Activated CD4-positive, alpha-beta T cell treated with anti-CD3 and anti-CD28 coated beads, Interleukin-2, amount 10 ng/mL, durations not matched to agents 24 days and 14 days (primary cell): ENCODE data around the gene GDF7. TPM values are rescaled to one million over a fixed set of nuclear protein-coding genes. Genes with fewer than 3 reads are reported as not detected.

Experiments used
- DNase-seq: peaks from one replicate; pipeline ENCODE4 v3.0.0; 2022
- H3K27ac Mint-ChIP-seq: one replicate; pipeline ENCODE4 v1.8.0; 2022; ENCODE audit warnings: mild to moderate bottlenecking, mixed read lengths
- H3K27me3 Mint-ChIP-seq: one replicate; pipeline ENCODE4 v1.8.0; 2022; ENCODE audit warnings: mixed read lengths
- H3K36me3 Mint-ChIP-seq: one replicate; pipeline ENCODE4 v1.8.0; 2022; ENCODE audit warnings: low read depth, mild to moderate bottlenecking, mixed read lengths
- H3K4me1 Mint-ChIP-seq: one replicate; pipeline ENCODE4 v1.8.0; 2021; ENCODE audit warnings: mixed read lengths
- H3K4me3 Mint-ChIP-seq: one replicate; pipeline ENCODE4 v1.8.0; 2022; ENCODE audit warnings: mild to moderate bottlenecking, moderate library complexity, mixed read lengths
- H3K9me3 Mint-ChIP-seq: one replicate; pipeline ENCODE4 v1.8.0; 2021; ENCODE audit warnings: mixed read lengths
- intact Hi-C: fragments of 100-400 bp; cut with micrococcal nuclease; formaldehyde crosslinking; loops from one replicate; pipeline ENCODE4 v1.15.1; 2023
- total RNA-seq: library from RNA; stranded (reverse); gene quantifications from 2 replicates; pipeline ENCODE4 v1.2.3, GENCODE V29; 2022

GDF7 gene
- total RNA-seq, 1 donor from 2014 or later: 0.26 TPM

- Mint-ChIP-seq H3K36me3 (peaks cover 6% of the 10 kb centered on the region), H3K27me3 (no peaks in the 10 kb centered on the region), H3K4me3 (no peak overlapping the region), H3K4me1 (no peaks in the 10 kb centered on the region), H3K27ac (no peak overlapping the region), H3K9me3 (no peaks in the 10 kb centered on the region)
- intact Hi-C loops: no loop called here
- no peak for DNase-seq
These were observed 42.6 kb upstream of the GDF7 start for GRCh38 chr2:20624156-20624883.

- H3K27ac Mint-ChIP-seq: no peak overlapping the region
- H3K9me3 Mint-ChIP-seq: no peaks in the 10 kb centered on the region
- H3K4me1 Mint-ChIP-seq: no peaks in the 10 kb centered on the region
- no peak for DNase-seq
- no peak overlapping the region for H3K4me3 Mint-ChIP-seq
- intact Hi-C loops: no loop called here
- H3K36me3 Mint-ChIP-seq: peaks cover 6% of the 10 kb centered on the region
- H3K27me3 Mint-ChIP-seq: no peaks in the 10 kb centered on the region
These were observed 42.0 kb upstream of the GDF7 start for GRCh38 chr2:20624884-20625485.

- intact Hi-C loops: no loop called here
- no peaks in the 10 kb centered on the region for H3K9me3 Mint-ChIP-seq
- no peaks in the 10 kb centered on the region for H3K4me1 Mint-ChIP-seq
- no peaks in the 10 kb centered on the region for H3K27me3 Mint-ChIP-seq
- peaks cover 1% of the 10 kb centered on the region for H3K36me3 Mint-ChIP-seq
- H3K27ac Mint-ChIP-seq: no peak overlapping the region
- no peak for DNase-seq
- no peak overlapping the region for H3K4me3 Mint-ChIP-seq
These were observed 41.2 kb upstream of the GDF7 start for GRCh38 chr2:20625491-20626391.

- no peaks in the 10 kb centered on the region for H3K9me3 Mint-ChIP-seq
- DNase-seq: no peak
- H3K36me3 Mint-ChIP-seq: no peaks in the 10 kb centered on the region
- no peaks in the 10 kb centered on the region for H3K4me1 Mint-ChIP-seq
- no peak overlapping the region for H3K27ac Mint-ChIP-seq
- no peaks in the 10 kb centered on the region for H3K27me3 Mint-ChIP-seq
- no peak overlapping the region for H3K4me3 Mint-ChIP-seq
- intact Hi-C loops: no loop called here
These were observed 40.6 kb upstream of the GDF7 start for GRCh38 chr2:20626392-20626697.

GRCh38 chr2:20626698-20627513 lies 40.0 kb upstream of the GDF7 start:
- Mint-ChIP-seq H3K4me3 (no peak overlapping the region), H3K9me3 (no peaks in the 10 kb centered on the region), H3K36me3 (no peaks in the 10 kb centered on the region), H3K27ac (no peak overlapping the region), H3K27me3 (no peaks in the 10 kb centered on the region), H3K4me1 (no peaks in the 10 kb centered on the region)
- intact Hi-C loops: no loop called here
- no peak for DNase-seq

- no peaks in the 10 kb centered on the region for H3K4me1 Mint-ChIP-seq
- DNase-seq: no peak
- no peaks in the 10 kb centered on the region for H3K9me3 Mint-ChIP-seq
- intact Hi-C loops: no loop called here
- no peak overlapping the region for H3K4me3 Mint-ChIP-seq
- H3K27me3 Mint-ChIP-seq: no peaks in the 10 kb centered on the region
- no peak overlapping the region for H3K27ac Mint-ChIP-seq
- H3K36me3 Mint-ChIP-seq: no peaks in the 10 kb centered on the region
These were observed 39.1 kb upstream of the GDF7 start for GRCh38 chr2:20627712-20628380.

- H3K27me3 Mint-ChIP-seq: no peaks in the 10 kb centered on the region
- H3K9me3 Mint-ChIP-seq: no peaks in the 10 kb centered on the region
- no peaks in the 10 kb centered on the region for H3K36me3 Mint-ChIP-seq
- no peak overlapping the region for H3K27ac Mint-ChIP-seq
- DNase-seq: no peak
- H3K4me1 Mint-ChIP-seq: no peaks in the 10 kb centered on the region
- no peak overlapping the region for H3K4me3 Mint-ChIP-seq
- intact Hi-C loops: no loop called here
These were observed 37.8 kb upstream of the GDF7 start for GRCh38 chr2:20629181-20629580.

GRCh38 chr2:20629581-20630171 lies 37.3 kb upstream of the GDF7 start:
- intact Hi-C loops: no loop called here
- H3K27ac Mint-ChIP-seq: no peak overlapping the region
- H3K4me3 Mint-ChIP-seq: no peak overlapping the region
- no peaks in the 10 kb centered on the region for H3K36me3 Mint-ChIP-seq
- DNase-seq: no peak
- no peaks in the 10 kb centered on the region for H3K4me1 Mint-ChIP-seq
- H3K27me3 Mint-ChIP-seq: no peaks in the 10 kb centered on the region
- H3K9me3 Mint-ChIP-seq: no peaks in the 10 kb centered on the region

GRCh38 chr2:20630967-20631366 lies 36.0 kb upstream of the GDF7 start:
- Mint-ChIP-seq H3K9me3 (no peaks in the 10 kb centered on the region), H3K36me3 (no peaks in the 10 kb centered on the region), H3K27ac (no peak overlapping the region), H3K4me1 (no peaks in the 10 kb centered on the region), H3K27me3 (no peaks in the 10 kb centered on the region), H3K4me3 (no peak overlapping the region)
- intact Hi-C loops: no loop called here
- DNase-seq: no peak

- Mint-ChIP-seq H3K36me3 (no peaks in the 10 kb centered on the region), H3K27ac (no peak overlapping the region), H3K9me3 (no peaks in the 10 kb centered on the region), H3K27me3 (no peaks in the 10 kb centered on the region), H3K4me1 (no peaks in the 10 kb centered on the region), H3K4me3 (no peak overlapping the region)
- intact Hi-C loops: no loop called here
- DNase-seq: no peak
These were observed 35.2 kb upstream of the GDF7 start for GRCh38 chr2:20631617-20632307.

- no peaks in the 10 kb centered on the region for H3K36me3 Mint-ChIP-seq
- no peak for DNase-seq
- no peaks in the 10 kb centered on the region for H3K9me3 Mint-ChIP-seq
- intact Hi-C loops: no loop called here
- no peaks in the 10 kb centered on the region for H3K4me1 Mint-ChIP-seq
- no peak overlapping the region for H3K27ac Mint-ChIP-seq
- no peaks in the 10 kb centered on the region for H3K27me3 Mint-ChIP-seq
- no peak overlapping the region for H3K4me3 Mint-ChIP-seq
These were observed 34.4 kb upstream of the GDF7 start for GRCh38 chr2:20632446-20632990.

GRCh38 chr2:20633001-20633400 lies 33.9 kb upstream of the GDF7 start:
- Mint-ChIP-seq H3K27me3 (no peaks in the 10 kb centered on the region), H3K27ac (no peak overlapping the region), H3K9me3 (no peaks in the 10 kb centered on the region), H3K4me1 (no peaks in the 10 kb centered on the region), H3K36me3 (no peaks in the 10 kb centered on the region), H3K4me3 (no peak overlapping the region)
- DNase-seq: no peak
- intact Hi-C loops: no loop called here
